Vein endothelial cell (primary cell): ENCODE data around the gene PDE4A. TPM values are rescaled to one million over a fixed set of nuclear protein-coding genes. Genes with fewer than 3 reads are reported as not detected.

Experiments used
- total RNA-seq: library from RNA; depleted of rRNA; stranded (reverse); fragments of >200 nt; gene quantifications from 2 replicates; pipeline ENCODE4 v1.2.3, GENCODE V29; 2012

Gene PDE4A
- total RNA-seq = 3.6 and 5.6 TPM in 2 replicates

GRCh38 chr19:10420444-10421239 lies at the start of gene PDE4A:
Gene PDE4A, plus strand, starts transcription at chr19:10420538. Its CDS starts 227 bp downstream, at chr19:10420765.

GRCh38 chr19:10380313-10381102 lies 39.8 kb upstream of the PDE4A start, which contains the start of gene TYK2:
Gene TYK2, minus strand, starts transcription at chr19:10380572. Its CDS starts 2,166 bp downstream, at chr19:10378406.

GRCh38 chr19:10403137-10404021 lies 17.0 kb upstream of the PDE4A start, which contains the start of gene CDC37:
Gene CDC37, minus strand, starts transcription at chr19:10403542. Its CDS starts 63 bp downstream, at chr19:10403479.

GRCh38 chr19:10503002-10503789 lies 82.9 kb downstream of the PDE4A start, which contains the start of gene KEAP1:
Gene KEAP1, minus strand, starts transcription at chr19:10503356. Its CDS starts 3,323 bp downstream, at chr19:10500033.

GRCh38 chr19:10517361-10517759 lies 97.0 kb downstream of the PDE4A start, which contains the start of gene S1PR5:
Gene S1PR5, minus strand, starts transcription at chr19:10517447. Its CDS starts 2,436 bp downstream, at chr19:10515011.

Other genes with a start within 250 kb of the PDE4A start
- 40.5 and 65.2 TPM in 2 replicates for gene DNMT1, start 225.6 kb upstream of the PDE4A start, total RNA-seq
- gene S1PR2, start 189.2 kb upstream of the PDE4A start, total RNA-seq = 1.6 and 1.7 TPM in 2 replicates
- 56.5 and 57.3 TPM in 2 replicates for gene MRPL4, start 168.3 kb upstream of the PDE4A start, total RNA-seq
- 45.2 and 46.7 TPM in 2 replicates for gene ICAM1, start 149.4 kb upstream of the PDE4A start, total RNA-seq
- 0.33 TPM in 1 of 2 replicates, not detected in the other for gene ICAM4, start 133.6 kb upstream of the PDE4A start, total RNA-seq
- gene ICAM5, start 130.6 kb upstream of the PDE4A start, total RNA-seq = under 0.01 TPM in 1 of 2 replicates, not detected in the other
- gene ZGLP1, start 110.7 kb upstream of the PDE4A start, total RNA-seq = 0.33 and 0.38 TPM in 2 replicates
- gene FDX2, start 104.5 kb upstream of the PDE4A start, total RNA-seq = 8.5 and 15.8 TPM in 2 replicates
- 13.9 and 17.3 TPM in 2 replicates for gene RAVER1, start 87.0 kb upstream of the PDE4A start, total RNA-seq
- 7.1 and 9.5 TPM in 2 replicates for gene ICAM3, start 80.9 kb upstream of the PDE4A start, total RNA-seq
- 57.2 and 79.7 TPM in 2 replicates for gene TYK2, start 40.0 kb upstream of the PDE4A start, total RNA-seq
- 289 and 291 TPM in 2 replicates for gene CDC37, start 17.0 kb upstream of the PDE4A start, total RNA-seq
- gene KEAP1, start 82.8 kb downstream of the PDE4A start, total RNA-seq = 74.0 and 74.1 TPM in 2 replicates
- not detected in 2 replicates for gene S1PR5, start 96.9 kb downstream of the PDE4A start, total RNA-seq
- gene ATG4D, start 123.4 kb downstream of the PDE4A start, total RNA-seq = 12.1 and 17.0 TPM in 2 replicates
- gene KRI1, start 145.5 kb downstream of the PDE4A start, total RNA-seq = 5.9 and 6.2 TPM in 2 replicates
- 2.3 and 3.5 TPM in 2 replicates for gene CDKN2D, start 148.4 kb downstream of the PDE4A start, total RNA-seq
- not detected in 2 replicates for gene AP1M2, start 166.8 kb downstream of the PDE4A start, total RNA-seq
- 63.5 and 66.3 TPM in 2 replicates for gene SLC44A2, start 205.0 kb downstream of the PDE4A start, total RNA-seq
- 182 and 208 TPM in 2 replicates for gene ILF3, start 233.8 kb downstream of the PDE4A start, total RNA-seq